ENCODE measurements around the gene FOXD2. TPM values are rescaled to one million over a fixed set of nuclear protein-coding genes. Genes with fewer than 3 reads are reported as not detected.

The FOXD2 gene
- 1 to 10 TPM in 1 of 2 donors, not detected in 1; 1.7 TPM for total RNA-seq

DNA sequence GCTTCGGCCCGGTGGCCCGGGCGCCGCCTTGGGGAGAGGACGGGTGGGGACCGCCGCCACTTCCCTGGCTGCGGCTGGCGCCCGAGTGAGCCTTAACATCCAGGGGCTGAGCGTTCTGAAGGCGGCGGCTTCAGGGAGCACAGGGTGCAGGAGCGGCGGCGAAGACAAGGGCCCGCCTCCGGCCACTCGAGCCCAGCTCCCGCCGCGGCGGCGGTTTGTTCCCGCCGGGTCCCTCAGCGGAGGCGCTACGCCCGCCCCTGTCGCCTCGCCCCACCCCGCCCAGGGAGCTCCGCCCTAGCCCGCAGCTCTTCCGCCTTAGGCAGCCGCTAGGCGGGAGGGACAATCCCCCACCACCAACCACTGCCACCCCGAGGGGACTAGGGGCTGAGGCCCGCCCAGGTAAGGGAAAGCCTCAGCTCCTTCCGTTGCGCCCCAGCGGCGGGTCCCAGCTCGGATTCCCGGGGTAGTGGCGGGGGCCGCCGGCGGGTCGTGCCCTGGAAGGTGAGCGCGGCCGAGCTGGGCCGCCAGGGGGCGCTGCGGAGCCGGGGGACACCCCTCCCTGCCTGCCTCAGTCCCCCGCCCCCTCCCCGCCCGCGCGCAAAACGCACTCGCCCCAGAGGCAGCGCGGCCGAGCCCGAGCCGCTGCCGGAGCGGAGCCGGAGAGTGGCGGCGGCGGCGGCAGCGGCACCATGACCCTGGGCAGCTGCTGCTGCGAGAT lies at the start of gene FOXD2:
FOXD2 (plus strand) TSS at position 598 of the 718 bp plus-strand sequence; CDS start at position 690, 92 bp downstream.

DNA sequence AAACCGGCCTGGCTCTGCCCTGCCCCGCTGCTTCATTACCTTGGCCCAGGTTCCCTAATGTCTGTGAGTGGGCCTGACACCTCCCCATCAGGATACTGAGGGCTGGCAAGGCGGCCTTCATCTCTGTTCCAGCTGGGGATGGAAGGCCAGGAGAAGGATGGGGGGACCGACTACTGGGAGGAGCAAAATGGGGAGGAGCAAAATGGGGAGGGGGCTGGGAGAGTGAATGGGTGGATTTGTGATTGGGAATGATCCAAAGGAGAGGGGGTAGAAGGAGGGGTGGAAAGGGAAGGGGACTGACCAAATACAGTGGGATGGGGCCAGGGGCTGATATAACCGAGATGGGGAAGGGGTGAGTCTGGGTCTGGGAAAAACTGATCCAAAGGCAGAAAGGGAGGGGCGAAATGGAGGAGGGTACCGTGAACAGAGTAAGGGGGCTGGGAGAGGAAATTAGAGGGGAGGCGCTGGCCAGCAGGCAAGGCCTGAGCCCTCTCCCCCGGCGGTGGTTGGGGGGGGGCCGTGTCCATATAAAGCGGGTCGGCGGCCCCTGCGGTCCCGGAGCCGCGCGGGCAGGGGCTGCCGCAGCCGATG lies 22.0 kb upstream of the FOXD2 start, which contains the start of gene FOXE3:
FOXE3 (plus strand) TSS at position 558 of the 591 bp plus-strand sequence; CDS start at position 589, 31 bp downstream.

Other genes with a start within 250 kb of the FOXD2 start
- gene PDZK1IP1, start 248.0 kb upstream of the FOXD2 start, total RNA-seq = not detected
- under 1 TPM in 1 of 2 donors, not detected in 1; under 0.01 TPM for gene TAL1, start 205.8 kb upstream of the FOXD2 start, total RNA-seq
- 10 to 100 TPM; 12.4 to 28.3 TPM for gene STIL, start 123.9 kb upstream of the FOXD2 start, total RNA-seq
- 10 to 100 TPM; 53.3 to 67.9 TPM for gene CMPK1, start 104.3 kb upstream of the FOXD2 start, total RNA-seq
- not detected for gene FOXE3, start 21.8 kb upstream of the FOXD2 start, total RNA-seq

Measured in melanocyte of skin (primary cell).